Liver (tissue), 9 donors: ENCODE results near the gene MSI2. TPM values are rescaled to one million over a fixed set of nuclear protein-coding genes. Genes with fewer than 3 reads are reported as not detected.
A peak's percentile ranks its signal among the peaks of the same experiment; 100 is the strongest.

ENCODE experiments used
- DNase-seq: peaks from one replicate; pipeline ENCODE4 v3.0.0-alpha.2; 2017; ENCODE audit warnings: low spot score
- H3K27ac ChIP-seq, 2 donors: one replicate each; pipeline ENCODE4 v1.7.0; 2013; ENCODE audit warnings: inconsistent platforms in 2 of 2, low read length in 2 of 2, control low read depth in 1 of 2, low read depth in 1 of 2, mild to moderate bottlenecking in 1 of 2
- H3K27me3 ChIP-seq, 4 donors: one replicate each; pipeline versions ENCODE4 v1.6.1 to v1.7.0; 2013; ENCODE audit warnings: low read length in 3 of 4, inconsistent platforms in 1 of 4, mild to moderate bottlenecking in 1 of 4, moderate library complexity in 1 of 4; ENCODE audit not compliant: control insufficient read depth in 4 of 4, insufficient read depth in 4 of 4
- H3K36me3 ChIP-seq, 4 donors: one replicate each; pipeline versions ENCODE4 v1.6.1 to v1.7.0; 2013; ENCODE audit warnings: low read length in 3 of 4, mild to moderate bottlenecking in 3 of 4, low read depth in 1 of 4, moderate library complexity in 1 of 4; ENCODE audit not compliant: control insufficient read depth in 4 of 4, insufficient read depth in 3 of 4
- H3K4me1 ChIP-seq, 4 donors: one replicate each; pipeline versions ENCODE4 v1.6.1 to v1.7.0; 2013; ENCODE audit warnings: low read length in 3 of 4, mild to moderate bottlenecking in 3 of 4, moderate library complexity in 1 of 4; ENCODE audit not compliant: control insufficient read depth in 4 of 4, insufficient read depth in 4 of 4
- H3K4me3 ChIP-seq, 3 donors: one replicate each; pipeline versions ENCODE4 v1.6.1 to v1.7.0; 2013; ENCODE audit warnings: low read length in 3 of 3, control low read depth in 1 of 3, low read depth in 1 of 3, mild to moderate bottlenecking in 1 of 3
- H3K9ac ChIP-seq, 2 donors: one replicate each; pipeline ENCODE4 v1.7.0; 2013; ENCODE audit warnings: low read length in 2 of 2, mild to moderate bottlenecking in 2 of 2, moderate library complexity in 2 of 2, control low read depth in 1 of 2, low read depth in 1 of 2
- H3K9me3 ChIP-seq, 4 donors: one replicate each; pipeline versions ENCODE4 v1.6.1 to v1.7.0; 2013; ENCODE audit warnings: low read length in 3 of 4; ENCODE audit not compliant: control insufficient read depth in 4 of 4
- EGR1 ChIP-seq, 2 donors: IDR thresholded peaks; 2 replicates each; pipeline ENCODE4 v1.6.1; 2016 to 2018; ENCODE audit warnings: antibody characterized with exemption in 2 of 2, low read depth in 2 of 2
- FOXA1 ChIP-seq: IDR thresholded peaks from 2 replicates; pipeline ENCODE4 v1.6.1; 2016; ENCODE audit warnings: antibody characterized with exemption
- FOXA2 ChIP-seq: IDR thresholded peaks from 2 replicates; pipeline ENCODE4 v1.6.1; 2016; ENCODE audit warnings: antibody characterized with exemption
- GABPA ChIP-seq, 2 donors: IDR thresholded peaks in 1 of 2; conservative IDR thresholded peaks in 1 of 2; 2 replicates each; pipeline ENCODE4 v1.6.1; 2016; ENCODE audit warnings: antibody characterized with exemption in 2 of 2, mild to moderate bottlenecking in 1 of 2, moderate library complexity in 1 of 2
- HNF4A ChIP-seq, 2 donors: conservative IDR thresholded peaks; 2 replicates each; pipeline ENCODE4 v1.6.1; 2016; ENCODE audit warnings: antibody characterized with exemption in 2 of 2, mild to moderate bottlenecking in 2 of 2
- HNF4G ChIP-seq: IDR thresholded peaks from 2 replicates; pipeline ENCODE4 v1.6.1; 2016; ENCODE audit warnings: antibody characterized with exemption
- JUND ChIP-seq, 2 donors: IDR thresholded peaks; 2 replicates each; pipeline ENCODE4 v1.6.1; 2016; ENCODE audit warnings: antibody characterized with exemption in 2 of 2
- NR2F2 ChIP-seq: IDR thresholded peaks from 2 replicates; pipeline ENCODE4 v1.6.1; 2016; ENCODE audit warnings: antibody characterized with exemption
- RAD21 ChIP-seq, 2 donors: IDR thresholded peaks; 2 replicates each; pipeline ENCODE4 v1.6.1; 2016; ENCODE audit warnings: antibody characterized with exemption in 2 of 2, mild to moderate bottlenecking in 2 of 2
- REST ChIP-seq: IDR thresholded peaks from 2 replicates; pipeline ENCODE4 v1.6.1; 2016; ENCODE audit warnings: antibody characterized with exemption, mild to moderate bottlenecking
- SP1 ChIP-seq: IDR thresholded peaks from 2 replicates; pipeline ENCODE4 v1.6.1; 2018; ENCODE audit warnings: antibody characterized with exemption, mild to moderate bottlenecking
- TAF1 ChIP-seq: conservative IDR thresholded peaks from 2 replicates; pipeline ENCODE4 v1.6.1; 2016; ENCODE audit warnings: antibody characterized with exemption, mild to moderate bottlenecking
- WGBS: extraction: QIAGEN DNeasy Blood & Tissue Kit; methylation state at CpG from one replicate; pipeline ENCODE4 v1.1.7; 2013; 5-methylcytosine and 5-hydroxymethylcytosine counted together
- polyA plus RNA-seq, 2 donors: library from polyadenylated mRNA; stranded (reverse) in 1 of 2; unstranded in 1 of 2; fragments of 200-250 nt in 1 of 2; fragments of >200 nt in 1 of 2; fragmentation: Nextera tagmentation in 1 of 2; extraction: Ambion mirVana in 1 of 2; gene quantifications; one replicate each; pipeline versions ENCODE4 v1.2.1 to v1.2.3, GENCODE V29; 2013 to 2015
- total RNA-seq, 2 donors: library from RNA; depleted of rRNA; stranded (reverse); fragments of >200 nt; gene quantifications; one replicate each; pipeline ENCODE4 v1.2.3, GENCODE V29; 2014
- donor health status: healthy.
- donor health status: healthy.
- donor health status: healthy.
- donor health status: healthy.
- donor health status: healthy.

MSI2 gene
- total and polyA plus RNA-seq, 4 donors = 5.7 to 15.6 (median 9.2) TPM

- no peaks in the 10 kb centered on the region for H3K36me3 ChIP-seq
- no peak for DNase-seq
- H3K9ac ChIP-seq = no peak overlapping the region
- H3K9me3 ChIP-seq = no peaks in the 10 kb centered on the region
- TF ChIP-seq GABPA (IDR thresholded peaks at IDR 0.05 in 1 of 2, conservative IDR thresholded peaks at IDR 0.05 in 1 of 2) (no peak), FOXA1 (no peak), REST (no peak), HNF4A (conservative IDR thresholded peaks at IDR 0.05) (no peak), FOXA2 (no peak)
- peaks cover 0 to 4% (median 0%) of the 10 kb centered on the region in 4 donors for H3K4me1 ChIP-seq
- no peak overlapping the region for H3K27ac ChIP-seq
- WGBS = 91% methylated on average over 4 of the region's 4 CpGs
- H3K4me3 ChIP-seq = no peak overlapping the region
- no peaks in the 10 kb centered on the region for H3K27me3 ChIP-seq
Measured at GRCh38 chr17:57541049-57541448, 284.7 kb downstream of the MSI2 start.

DNA sequence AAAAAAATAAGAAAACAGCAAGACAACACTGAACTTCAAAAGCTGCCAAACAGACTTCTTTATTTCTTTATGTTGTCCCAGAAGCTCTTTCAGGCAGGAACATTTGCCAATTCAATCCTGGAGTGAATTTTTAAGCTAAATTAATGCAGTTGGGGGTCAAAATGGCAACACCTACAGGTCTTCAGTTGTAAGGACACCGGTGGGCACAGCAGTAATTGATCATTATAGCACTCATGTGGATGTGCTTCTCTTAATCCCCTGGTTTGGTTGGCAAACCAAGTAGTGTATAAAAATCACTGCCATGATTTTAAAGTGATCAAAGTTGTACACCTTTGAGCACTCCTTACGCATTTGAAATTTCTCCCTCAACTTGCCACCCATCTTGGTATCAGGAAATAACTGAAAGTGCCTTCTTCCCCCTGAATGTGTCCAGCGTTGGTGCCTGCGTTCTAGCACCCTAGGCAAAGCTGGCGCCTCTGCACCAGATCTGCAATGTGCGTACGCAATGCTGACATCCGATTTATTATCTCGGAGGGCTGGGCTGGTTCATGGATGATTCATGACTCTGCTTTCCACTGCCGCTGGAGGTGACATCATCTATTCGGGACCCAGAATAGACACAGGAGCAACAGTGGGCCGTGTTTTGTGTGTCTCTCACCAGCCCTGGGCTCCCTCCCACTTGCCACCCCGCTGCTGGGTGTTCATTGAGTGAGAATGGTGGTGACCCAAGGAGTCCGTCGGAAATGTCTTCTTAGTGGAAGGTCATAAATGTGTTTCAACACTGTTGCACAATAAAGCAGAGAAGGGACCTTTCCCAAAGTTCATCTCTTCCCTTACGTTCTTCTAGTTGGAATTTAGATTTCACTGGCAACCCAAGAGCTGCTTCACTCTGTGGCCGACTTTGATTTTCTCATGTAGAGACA lies 285.4 kb downstream of the MSI2 start:
- Histone ChIP-seq H3K4me1 (no peaks in the 10 kb centered on the region), H3K27me3 (no peaks in the 10 kb centered on the region), H3K36me3 (no peaks in the 10 kb centered on the region), H3K9me3 (no peaks in the 10 kb centered on the region), H3K27ac (no peak overlapping the region), H3K9ac (no peak overlapping the region), H3K4me3 (no peak overlapping the region)
- 81% methylated on average over 17 of the region's 17 CpGs for WGBS
- TF ChIP-seq RAD21 (IDR thresholded peaks at IDR 0.05) = no peak
- TF ChIP-seq EGR1 (IDR thresholded peaks at IDR 0.05; ENCODE audit: low read depth in 2 of 2) = no peak
- peak; percentile 33 for TF ChIP-seq NR2F2
- TF ChIP-seq FOXA2 = no peak
- no peak for TF ChIP-seq TAF1
- no peak for TF ChIP-seq SP1
- no peak for TF ChIP-seq HNF4G
- TF ChIP-seq REST = no peak
- TF ChIP-seq JUND (IDR thresholded peaks at IDR 0.05) = peak in 1 of 2 donors; percentile 43
- no peak for TF ChIP-seq HNF4A (conservative IDR thresholded peaks at IDR 0.05)
- DNase-seq = no peak
